Measurements from ENCODE around the gene ZNF711.
A peak's percentile ranks its signal among the peaks of the same experiment; 100 is the strongest.
"Not testable (repeated sequence)": the region's sequence is repeated elsewhere in the genome, so short reads cannot be mapped to it uniquely, and the experiment has no call there.

ZNF711 gene

DNA sequence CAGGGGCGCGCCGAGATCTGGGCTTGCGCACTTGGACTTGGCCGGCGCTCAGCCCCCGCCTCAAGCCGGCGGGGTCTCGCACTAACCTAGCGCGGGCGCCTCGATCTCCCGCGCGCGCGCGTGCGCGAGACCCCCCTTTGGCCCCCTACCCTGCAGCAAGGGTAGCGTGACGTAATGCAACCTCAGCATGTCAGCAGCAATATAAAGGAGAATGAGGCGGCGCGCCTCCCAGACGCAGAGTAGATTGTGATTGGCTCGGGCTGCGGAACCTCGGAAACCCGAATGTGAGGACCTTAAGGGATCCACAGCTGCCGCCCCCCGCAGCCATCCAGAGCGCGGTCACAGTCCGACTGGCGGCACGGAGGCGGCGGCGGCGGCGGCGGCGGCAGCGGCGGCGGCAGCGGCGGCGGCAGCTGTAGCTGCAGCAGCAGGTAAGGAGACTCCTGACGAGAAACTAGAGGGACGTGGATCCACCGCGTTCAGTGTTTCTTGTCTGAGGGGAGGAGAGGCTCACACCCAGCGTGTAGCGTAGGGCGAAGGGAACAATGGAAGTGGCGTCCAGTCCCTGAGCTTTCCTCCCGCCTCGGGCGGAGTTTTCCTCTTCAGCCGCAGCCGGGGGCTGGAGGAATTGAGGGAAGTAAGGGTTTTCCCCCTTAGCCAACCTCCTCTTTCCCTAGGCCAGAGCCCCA, at the start of gene ZNF711, which contains the start of gene SATL1:
ZNF711 (plus strand) TSS at position 231 of the 689 bp plus-strand sequence. CDS start 3,582 bp downstream, outside the sequence.
SATL1 (minus strand) TSS at position 19 of the 689 bp plus-strand sequence. CDS start 134,811 bp downstream, outside the sequence.
- peak; percentile 53 for DNase-seq

- DNase-seq = no peak
Measured at GRCh38 chrX:85196319-85196718, 47.5 kb upstream of the ZNF711 start.

- DNase-seq = no peak
Measured at GRCh38 chrX:85203461-85203970, 40.3 kb upstream of the ZNF711 start.

- no peak for DNase-seq
Measured at GRCh38 chrX:85213792-85214530, 29.8 kb upstream of the ZNF711 start.

GRCh38 chrX:85215946-85216345, 27.8 kb upstream of the ZNF711 start:
- DNase-seq = no peak

DNA sequence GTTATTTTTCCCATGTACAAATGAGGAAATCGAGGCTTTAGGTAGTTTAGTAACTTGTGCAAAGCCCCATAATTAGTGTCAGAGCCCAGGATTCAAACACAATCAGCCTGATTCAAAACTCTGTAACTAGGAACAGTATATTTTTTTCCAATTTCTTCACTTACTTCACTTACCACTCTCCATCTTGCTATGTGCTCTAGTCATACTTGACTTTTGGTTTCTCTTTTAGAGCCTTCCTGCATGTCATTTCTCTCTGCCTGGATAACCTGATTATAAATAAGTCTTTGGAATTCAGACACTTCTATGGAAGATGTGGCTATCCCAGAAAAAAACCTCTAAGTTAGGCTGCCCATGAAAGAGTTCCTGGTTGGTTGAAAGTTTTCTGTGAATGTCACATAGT, 22.4 kb upstream of the ZNF711 start:
- DNase-seq = no peak

DNA sequence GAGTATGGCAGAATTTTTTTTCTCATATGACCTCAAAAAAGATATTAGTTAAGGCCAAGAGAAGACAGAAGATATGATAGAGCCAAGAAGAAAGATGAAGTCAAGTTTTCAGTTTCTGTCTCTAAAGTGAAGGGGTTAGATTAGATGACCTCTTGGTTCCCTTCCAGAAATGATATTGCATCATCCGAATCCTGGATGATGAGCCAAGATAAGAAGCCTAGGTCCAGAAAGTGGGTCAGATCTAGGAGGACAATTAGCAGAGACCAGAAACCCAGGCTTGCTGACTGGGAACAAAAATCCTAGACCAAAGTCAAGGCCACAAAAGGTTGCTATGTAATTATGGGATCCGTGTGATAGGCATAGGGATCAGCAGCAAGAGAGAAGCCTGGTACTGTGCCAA, 20.4 kb upstream of the ZNF711 start:
- DNase-seq = no peak

GRCh38 chrX:85243155-85243554, 636 bp upstream of the ZNF711 start:
- DNase-seq = no peak

- DNase-seq = no peak
Measured at GRCh38 chrX:85244450-85245211, 840 bp downstream of the ZNF711 start.

- not testable (repeated sequence) for DNase-seq
Measured at GRCh38 chrX:85285286-85285685, 41.5 kb downstream of the ZNF711 start.

GRCh38 chrX:85288992-85289723, 45.4 kb downstream of the ZNF711 start:
- DNase-seq = no peak

- DNase-seq = no peak
Measured at GRCh38 chrX:85303544-85303943, 59.8 kb downstream of the ZNF711 start.

DNA sequence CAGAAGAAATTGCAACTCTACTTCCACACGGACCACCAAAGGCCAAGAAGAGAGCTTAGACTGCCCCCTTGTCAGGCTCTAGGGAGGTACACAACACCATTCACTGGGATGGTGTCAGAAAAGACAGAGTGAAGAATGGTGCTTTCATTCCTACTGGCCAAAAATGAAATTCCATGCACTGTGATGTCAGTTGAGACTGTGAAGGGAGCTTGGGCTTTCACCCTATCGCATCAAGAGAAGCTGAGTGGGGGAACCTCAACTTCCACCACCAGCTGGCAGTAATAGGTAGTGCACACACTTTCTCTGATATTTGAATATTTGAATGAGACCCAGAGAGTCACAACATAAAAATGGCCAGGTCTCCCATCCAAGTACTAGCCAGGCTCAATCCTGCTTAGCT, 65.9 kb downstream of the ZNF711 start:
- DNase-seq = no peak

DNA sequence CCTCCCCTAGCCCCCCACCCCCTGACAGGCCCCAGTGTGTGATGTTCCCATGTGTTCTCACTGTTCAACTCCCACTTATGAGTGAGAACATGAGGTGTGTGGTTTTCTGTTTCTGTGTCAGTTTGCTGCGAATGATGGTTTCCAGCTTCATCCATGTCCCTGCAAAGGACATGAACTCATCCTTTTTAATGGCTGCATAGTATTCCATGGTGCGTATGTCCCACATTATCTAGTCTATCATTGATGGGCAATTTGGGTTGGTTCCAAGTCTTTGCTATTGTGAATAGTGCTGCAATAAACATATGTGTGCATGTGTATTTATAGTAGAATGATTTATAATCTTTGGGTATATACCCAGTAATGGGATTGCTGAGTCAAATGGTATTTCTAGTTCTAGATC, 67.6 kb downstream of the ZNF711 start:
- not testable (repeated sequence) for DNase-seq
